Activated CD4-positive, alpha-beta T cell treated with anti-CD3 and anti-CD28 coated beads for 1 hour (primary cell): ENCODE data around the gene ESRP2.

Experiments
- DNase-seq: peaks from one replicate; pipeline ENCODE4 v3.0.0-alpha.2; 2020

Gene ESRP2

DNA sequence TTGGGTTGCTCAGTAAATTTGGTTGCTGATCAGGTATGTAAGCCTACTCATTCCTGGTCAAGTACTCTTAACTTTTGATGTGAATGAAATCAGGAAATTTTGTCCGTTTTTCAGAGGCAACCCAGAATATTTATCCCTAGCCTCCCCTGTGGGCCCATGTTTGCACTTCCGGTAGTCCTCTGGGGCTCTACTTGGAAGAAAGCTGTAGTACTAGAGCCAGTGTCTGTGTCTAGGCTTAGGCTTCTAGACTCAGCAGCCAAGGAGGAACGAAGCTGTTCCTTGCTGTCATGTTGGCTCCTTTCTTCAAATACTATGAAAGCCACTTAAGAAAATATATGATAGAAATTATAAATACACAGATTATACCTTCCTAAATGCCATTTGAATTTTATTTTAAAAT lies 21.2 kb downstream of the ESRP2 start:
- no peak for DNase-seq

DNA sequence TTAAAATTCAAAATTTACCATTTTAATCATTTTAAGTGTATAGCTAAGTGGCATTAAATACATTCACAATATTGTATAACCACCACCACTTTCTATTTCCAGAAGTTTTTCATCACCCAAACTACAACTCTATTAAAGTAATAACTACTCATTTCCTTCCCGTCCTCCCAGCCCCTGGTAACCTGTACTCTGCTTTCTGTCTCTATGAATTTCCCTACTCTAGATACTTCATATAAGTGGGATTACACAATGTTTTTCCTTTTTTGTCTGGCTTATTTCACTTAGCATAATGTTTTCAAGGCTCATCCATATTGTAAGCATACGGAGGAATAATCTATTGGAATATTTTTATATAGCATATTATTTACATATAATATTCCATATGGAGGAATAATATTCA lies 29.7 kb downstream of the ESRP2 start:
- no peak for DNase-seq

GRCh38 chr16:68202091-68202519 lies 33.8 kb downstream of the ESRP2 start:
- no peak for DNase-seq

DNA sequence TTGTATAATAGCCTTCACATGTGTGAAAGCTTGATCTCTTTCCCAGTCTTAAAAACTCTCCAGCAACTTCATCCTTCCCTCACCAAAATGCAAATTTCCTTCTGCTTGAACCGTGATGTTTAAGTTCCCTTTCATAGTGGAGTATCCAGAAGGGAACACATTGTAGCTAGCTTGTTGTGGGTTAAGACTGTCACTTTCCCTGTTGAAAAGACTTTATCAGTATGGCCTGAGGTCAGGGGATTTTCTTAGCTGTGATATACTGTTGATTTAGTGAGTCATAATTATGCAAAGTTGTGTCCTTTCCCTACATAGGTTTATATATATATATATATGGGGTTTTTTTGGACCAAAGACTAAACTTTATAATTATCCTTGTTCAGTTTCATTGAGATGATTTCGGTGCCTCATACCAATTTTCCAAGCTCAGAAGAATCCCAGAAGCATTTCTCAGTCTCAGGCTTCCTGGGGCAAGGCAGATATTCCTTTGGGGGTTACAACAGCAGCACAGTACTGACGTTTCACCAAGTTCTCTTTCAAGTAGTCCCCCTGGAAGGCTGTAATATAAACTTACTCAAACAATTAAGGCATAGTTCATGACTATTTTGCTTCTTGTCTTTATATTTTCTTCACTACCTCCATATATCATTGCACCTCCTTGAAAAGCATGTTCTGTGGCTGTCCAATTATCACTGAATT lies 35.7 kb downstream of the ESRP2 start:
- no peak for DNase-seq

- DNase-seq = no peak
Measured at GRCh38 chr16:68197250-68197649, 38.7 kb downstream of the ESRP2 start.

DNA sequence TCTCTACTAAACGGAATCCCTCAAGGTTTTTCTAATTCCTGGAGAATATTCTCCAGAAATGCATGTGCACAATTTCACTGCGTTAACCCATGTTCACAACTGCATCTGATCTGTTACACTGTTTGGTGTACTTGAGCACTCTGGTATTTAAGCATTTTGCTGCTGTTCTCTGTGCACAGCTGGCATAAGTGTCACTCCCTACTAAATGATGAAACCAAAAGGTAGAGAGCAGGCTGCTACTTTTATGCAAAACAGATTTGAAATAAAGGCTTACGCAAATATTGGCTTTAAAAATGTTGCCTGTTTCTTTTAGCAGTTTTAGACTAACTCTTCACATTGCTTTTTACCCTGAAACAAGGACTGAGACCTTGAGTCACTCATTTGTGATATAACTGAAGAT lies 41.7 kb downstream of the ESRP2 start:
- DNase-seq = no peak

- no peak for DNase-seq
Measured at GRCh38 chr16:68190736-68191510, 45.0 kb downstream of the ESRP2 start.

- no peak for DNase-seq
Measured at GRCh38 chr16:68190081-68190480, 45.8 kb downstream of the ESRP2 start.

DNA sequence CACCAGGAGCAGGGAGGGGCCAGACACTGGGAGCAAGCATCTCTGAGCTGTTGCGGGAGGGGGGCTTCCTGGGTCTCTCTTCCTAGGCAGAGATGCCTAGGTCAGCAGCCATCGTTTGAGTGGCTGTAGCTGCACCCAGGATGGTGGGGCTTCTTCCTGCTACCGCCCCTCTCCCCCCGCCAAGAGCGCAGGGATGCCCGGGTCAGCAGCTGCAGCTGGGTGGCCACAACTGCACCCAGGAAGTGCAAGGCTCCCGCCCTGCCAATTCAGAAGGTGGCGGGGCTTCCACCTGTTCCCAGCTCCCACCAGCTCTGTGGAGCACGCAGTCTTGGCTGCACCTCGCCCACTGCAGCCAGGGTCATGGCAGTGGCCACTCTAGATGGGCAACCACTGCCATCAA lies 47.8 kb downstream of the ESRP2 start:
- DNase-seq = no peak

- DNase-seq = no peak
Measured at GRCh38 chr16:68187505-68187904, 48.4 kb downstream of the ESRP2 start.

DNA sequence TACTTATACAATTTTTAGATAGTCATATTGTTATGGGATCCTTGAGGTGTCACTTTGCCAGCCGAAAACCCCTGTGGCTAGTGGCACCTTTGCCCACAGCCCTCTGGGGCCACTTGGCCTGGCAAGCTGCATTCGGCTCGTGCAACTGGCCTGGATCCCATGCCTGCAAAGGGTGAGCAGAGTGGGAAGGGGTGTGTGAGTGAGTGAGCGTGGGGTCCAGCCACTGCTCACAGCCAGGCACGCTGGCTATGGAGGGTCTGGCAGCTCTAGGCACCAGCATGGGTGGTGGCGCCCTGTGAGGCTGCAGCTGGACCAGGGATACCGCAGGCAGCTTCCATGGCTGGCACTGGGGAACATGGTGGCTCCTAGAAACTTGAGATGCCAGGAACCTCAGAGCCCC lies 49.0 kb downstream of the ESRP2 start:
- DNase-seq = no peak

- no peak for DNase-seq
Measured at GRCh38 chr16:68183046-68183445, 52.9 kb downstream of the ESRP2 start.

GRCh38 chr16:68179855-68180254 lies 56.1 kb downstream of the ESRP2 start:
- no peak for DNase-seq

- DNase-seq = no peak
Measured at GRCh38 chr16:68179196-68179795, 56.6 kb downstream of the ESRP2 start.
